GM12872 (cell line): ENCODE measurements around the gene SGK1.

Experiments
- TF ChIP-seq, protein P1 (sequence below): IDR thresholded peaks from 3 replicates; pipeline ENCODE4 v1.5.1; 2011; ENCODE audit warnings: low read depth, mild to moderate bottlenecking, low read length, moderate library complexity; ENCODE audit not compliant: insufficient read depth

SGK1 gene

DNA sequence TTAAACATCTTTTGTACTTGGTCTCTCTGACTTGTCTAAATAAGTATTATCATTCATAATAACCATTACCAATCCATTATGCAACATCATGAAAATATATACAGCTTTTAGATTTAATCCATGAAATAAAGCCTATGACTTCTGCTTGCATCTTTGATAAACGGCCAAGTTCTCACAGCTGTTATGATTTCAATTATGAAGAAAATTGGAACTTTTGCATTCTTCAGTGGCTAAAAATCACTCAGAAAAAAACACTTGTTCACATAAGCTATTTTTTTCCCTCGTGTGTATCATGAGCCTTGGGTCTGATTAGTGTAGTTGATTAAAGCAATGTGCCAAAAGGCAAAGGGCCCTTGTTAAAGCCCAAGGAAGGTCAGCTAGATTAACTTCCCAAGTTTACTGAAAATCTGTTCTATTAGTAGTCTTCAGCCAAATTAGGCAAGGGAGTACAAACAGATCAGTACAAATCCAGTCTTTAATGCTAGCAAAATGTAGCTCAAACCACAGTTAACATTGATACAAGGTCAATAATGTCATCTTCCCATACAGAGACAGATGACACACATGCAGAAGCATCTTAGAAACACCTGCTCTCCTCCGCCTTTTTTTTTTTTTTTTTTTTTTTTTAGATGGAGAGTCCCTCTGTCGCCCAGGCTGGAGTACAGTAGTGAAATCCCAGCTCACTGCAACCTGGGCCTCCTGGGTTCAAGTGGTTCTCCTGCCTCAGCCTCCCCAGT is 69.9 kb downstream of the SGK1 start:
- TF ChIP-seq, protein P1, sequence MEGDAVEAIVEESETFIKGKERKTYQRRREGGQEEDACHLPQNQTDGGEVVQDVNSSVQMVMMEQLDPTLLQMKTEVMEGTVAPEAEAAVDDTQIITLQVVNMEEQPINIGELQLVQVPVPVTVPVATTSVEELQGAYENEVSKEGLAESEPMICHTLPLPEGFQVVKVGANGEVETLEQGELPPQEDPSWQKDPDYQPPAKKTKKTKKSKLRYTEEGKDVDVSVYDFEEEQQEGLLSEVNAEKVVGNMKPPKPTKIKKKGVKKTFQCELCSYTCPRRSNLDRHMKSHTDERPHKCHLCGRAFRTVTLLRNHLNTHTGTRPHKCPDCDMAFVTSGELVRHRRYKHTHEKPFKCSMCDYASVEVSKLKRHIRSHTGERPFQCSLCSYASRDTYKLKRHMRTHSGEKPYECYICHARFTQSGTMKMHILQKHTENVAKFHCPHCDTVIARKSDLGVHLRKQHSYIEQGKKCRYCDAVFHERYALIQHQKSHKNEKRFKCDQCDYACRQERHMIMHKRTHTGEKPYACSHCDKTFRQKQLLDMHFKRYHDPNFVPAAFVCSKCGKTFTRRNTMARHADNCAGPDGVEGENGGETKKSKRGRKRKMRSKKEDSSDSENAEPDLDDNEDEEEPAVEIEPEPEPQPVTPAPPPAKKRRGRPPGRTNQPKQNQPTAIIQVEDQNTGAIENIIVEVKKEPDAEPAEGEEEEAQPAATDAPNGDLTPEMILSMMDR, result no peak

DNA sequence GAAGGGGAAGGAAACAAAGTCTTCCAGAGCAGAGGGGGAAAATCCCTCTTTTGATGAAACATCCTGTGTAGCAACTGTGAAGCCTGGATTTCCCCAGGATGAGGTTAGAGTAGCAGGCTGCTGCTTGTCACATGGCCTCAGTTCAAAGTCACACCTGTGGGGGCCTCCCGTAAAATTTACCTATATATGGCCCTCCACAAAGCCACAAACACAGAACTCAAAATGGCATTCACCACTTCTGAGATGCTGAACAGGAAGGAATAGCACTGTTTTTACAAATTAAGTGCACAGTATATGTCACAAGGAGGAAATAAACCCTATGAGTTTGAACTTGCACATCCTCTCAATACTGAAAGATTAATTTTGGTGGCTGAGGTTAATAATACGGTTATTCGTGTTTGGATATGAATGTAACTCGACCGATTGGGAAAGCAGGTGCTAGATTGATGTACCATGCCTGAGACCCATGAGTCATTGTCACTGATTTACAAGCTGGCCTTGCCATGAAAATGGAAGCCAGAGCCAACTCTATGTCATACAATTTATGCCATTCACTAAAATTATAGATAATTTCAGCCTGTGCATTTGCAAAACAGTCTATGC is 70.6 kb downstream of the SGK1 start:
- TF ChIP-seq, protein P1, result no peak

DNA sequence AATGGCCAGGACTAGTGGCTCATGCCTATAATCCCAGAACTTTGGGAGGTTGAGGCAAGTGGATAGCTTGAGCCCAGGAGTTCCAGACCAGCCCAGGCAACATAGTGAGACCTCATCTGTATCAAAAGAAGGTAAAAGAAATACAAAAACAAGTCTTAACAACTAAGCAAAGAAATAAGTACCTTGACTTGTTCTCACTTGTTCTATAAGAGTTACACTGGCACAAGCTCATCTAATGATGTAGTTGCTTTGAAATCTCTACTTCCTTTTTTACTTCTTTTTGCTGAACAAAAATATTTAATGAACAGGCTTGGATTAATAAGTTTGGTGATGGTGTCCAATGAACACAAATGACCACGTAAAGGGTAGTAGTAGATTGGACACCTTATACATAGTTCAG is 72.2 kb downstream of the SGK1 start:
- TF ChIP-seq, protein P1, result no peak

DNA sequence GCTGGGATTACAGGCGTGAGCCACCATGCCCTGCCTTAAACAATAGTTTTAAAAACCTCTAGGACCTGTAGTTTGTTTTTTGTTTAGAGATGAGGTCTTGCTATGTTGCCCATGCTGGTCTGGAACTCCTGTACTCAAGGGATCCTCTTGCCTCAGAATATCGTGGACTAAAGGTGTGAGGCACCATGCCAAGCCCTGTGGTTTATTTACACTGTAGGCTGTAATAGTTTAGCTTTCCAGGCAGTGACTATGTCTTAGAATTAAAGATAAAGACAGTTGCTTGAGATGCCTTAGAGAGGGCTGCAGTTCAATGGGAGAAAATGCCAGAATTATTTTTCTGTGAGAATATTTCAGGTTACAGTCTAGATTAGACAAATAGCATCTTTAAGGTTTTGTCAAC is 72.9 kb downstream of the SGK1 start:
- TF ChIP-seq, protein P1, result no peak

DNA sequence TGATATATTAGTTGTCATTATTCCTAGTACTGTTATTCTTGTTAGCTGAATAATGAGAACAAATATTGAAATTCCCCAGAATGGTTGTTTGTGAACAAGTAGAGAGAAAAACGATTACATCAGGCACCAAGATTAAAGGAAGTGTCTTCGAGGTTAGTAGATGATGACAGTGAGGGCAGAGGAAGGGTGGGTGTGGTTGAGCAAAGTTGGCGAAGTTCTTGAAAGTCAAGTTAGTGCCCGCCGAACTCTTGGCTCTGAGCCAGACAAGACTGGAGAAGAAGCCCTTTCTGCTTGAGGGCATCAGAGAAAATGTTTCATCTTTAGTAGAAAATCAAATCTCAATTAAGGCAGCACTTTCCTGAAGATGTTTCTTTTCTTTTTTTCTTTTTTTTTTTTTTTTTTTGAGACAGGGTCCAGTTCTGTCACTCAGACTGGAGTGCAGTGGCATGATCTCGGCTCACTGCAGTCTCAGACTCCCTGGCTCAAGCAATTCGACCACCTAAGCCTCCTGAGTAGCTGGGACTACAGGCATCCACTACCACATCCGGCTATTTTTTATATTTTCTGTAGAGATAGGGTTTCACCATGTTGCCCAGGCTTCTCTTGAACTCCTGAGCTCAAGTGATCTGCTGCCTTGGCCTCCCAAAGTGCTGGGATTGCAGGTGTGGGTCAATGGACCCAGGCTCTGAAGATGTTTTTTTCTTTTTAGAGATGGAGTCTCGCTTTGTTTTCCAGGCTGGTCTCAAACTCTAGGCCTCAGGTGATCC is 77.1 kb downstream of the SGK1 start:
- TF ChIP-seq, protein P1, result no peak

DNA sequence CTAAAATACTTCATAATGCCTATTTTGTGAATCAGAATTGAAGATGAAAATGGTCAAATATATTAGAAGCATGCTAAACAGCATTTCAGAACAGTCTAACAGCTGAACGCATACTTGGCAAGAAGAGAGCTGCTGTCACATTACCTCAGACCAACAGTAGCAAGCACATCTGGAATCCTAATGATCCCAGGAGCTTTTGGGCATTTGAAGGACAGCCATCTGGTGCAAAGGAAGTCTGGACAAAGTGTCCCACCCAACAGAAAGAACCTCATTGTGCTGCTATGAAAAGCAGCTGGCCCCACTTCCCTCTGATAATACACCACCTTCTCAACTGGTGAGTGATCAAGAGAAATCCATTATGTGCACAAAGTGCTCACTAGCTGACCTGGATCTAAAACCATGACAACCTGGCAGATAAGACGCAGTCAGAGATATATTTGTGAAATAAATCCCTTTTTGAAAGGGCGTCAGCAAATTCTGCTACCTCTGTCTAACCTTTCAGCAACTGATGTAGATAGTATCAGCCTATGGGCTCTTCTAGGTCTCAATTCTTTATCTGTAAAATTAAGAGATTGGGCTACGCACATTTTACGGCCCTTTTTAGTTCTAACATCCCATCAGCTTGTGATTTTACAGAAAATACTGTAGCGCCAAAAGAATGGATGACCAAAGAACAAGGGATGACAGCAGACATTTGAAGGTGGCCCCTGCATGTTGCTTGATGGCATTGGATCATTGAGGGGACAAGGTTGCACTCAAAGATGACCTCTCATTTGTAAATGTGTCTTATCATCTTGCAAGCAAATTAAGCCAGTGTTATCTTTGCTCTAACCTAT is 78.7 kb downstream of the SGK1 start:
- TF ChIP-seq, protein P1, result no peak

DNA sequence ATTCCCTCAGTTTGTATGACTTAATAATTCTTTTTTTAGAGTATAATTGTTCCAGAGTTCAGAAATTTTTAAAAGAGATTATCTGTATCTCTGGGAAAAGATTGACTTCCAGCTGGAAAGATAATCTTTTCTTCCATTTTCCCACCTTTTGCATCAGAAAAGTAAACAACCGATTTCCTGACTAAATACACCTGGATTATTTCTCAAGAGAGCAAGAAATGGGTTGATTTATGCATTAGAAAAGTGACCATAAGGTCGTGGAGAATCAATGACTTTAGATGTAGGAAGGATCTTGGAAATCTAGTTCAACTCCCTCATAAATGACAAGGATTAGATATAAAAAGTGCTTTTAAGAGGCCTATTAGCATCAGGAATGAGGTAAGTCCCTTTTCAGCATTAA is 79.9 kb downstream of the SGK1 start:
- TF ChIP-seq, protein P1, result no peak
